CMK (cell line): Measurements from ENCODE around the gene SCRN2.

Experiments used
- DNase-seq: peaks from one replicate; pipeline ENCODE4 v3.0.0-alpha.2; 2010; ENCODE audit warnings: low read depth

Gene SCRN2

GRCh38 chr17:47846716-47847340 lies 5.8 kb upstream of the SCRN2 start:
- DNase-seq: no peak

- no peak for DNase-seq
These were observed 4.6 kb upstream of the SCRN2 start for GRCh38 chr17:47845716-47846075.

GRCh38 chr17:47844814-47845715 lies 4.0 kb upstream of the SCRN2 start:
- no peak for DNase-seq

- DNase-seq: no peak
These were observed 3.2 kb upstream of the SCRN2 start for GRCh38 chr17:47844227-47844626.

GRCh38 chr17:47843391-47843730 lies 2.3 kb upstream of the SCRN2 start:
- DNase-seq: no peak

- DNase-seq: no peak
These were observed 617 bp upstream of the SCRN2 start for GRCh38 chr17:47841488-47842291.

GRCh38 chr17:47840001-47840741 lies 902 bp downstream of the SCRN2 start:
- DNase-seq: no peak

- no peak for DNase-seq
These were observed 2.0 kb downstream of the SCRN2 start for GRCh38 chr17:47839071-47839470.

- no peak for DNase-seq
These were observed 2.4 kb downstream of the SCRN2 start for GRCh38 chr17:47838636-47839035.

GRCh38 chr17:47837401-47838039 lies 3.6 kb downstream of the SCRN2 start:
- no peak for DNase-seq

- DNase-seq: no peak
These were observed 4.5 kb downstream of the SCRN2 start for GRCh38 chr17:47836601-47837000.

GRCh38 chr17:47834756-47835155 lies 6.3 kb downstream of the SCRN2 start:
- no peak for DNase-seq

GRCh38 chr17:47831934-47832327 lies 9.1 kb downstream of the SCRN2 start:
- peak; percentile 59 for DNase-seq

- DNase-seq: peak; percentile 87
These were observed 9.8 kb downstream of the SCRN2 start, which contains the start of the genes LRRC46 and MRPL10 for GRCh38 chr17:47831003-47831933. Gene LRRC46 (plus strand): TSS chr17:47831670. CDS start chr17:47831990, 320 bp downstream. Gene MRPL10 (minus strand): TSS chr17:47831541. CDS start chr17:47831511, 30 bp downstream.

- no peak for DNase-seq
These were observed 10.6 kb downstream of the SCRN2 start for GRCh38 chr17:47830396-47831002.

GRCh38 chr17:47829870-47830269 lies 11.2 kb downstream of the SCRN2 start:
- no peak for DNase-seq

GRCh38 chr17:47823519-47823918 lies 17.6 kb downstream of the SCRN2 start:
- no peak for DNase-seq

GRCh38 chr17:47822785-47823184 lies 18.3 kb downstream of the SCRN2 start:
- no peak for DNase-seq

GRCh38 chr17:47821424-47822391 lies 19.4 kb downstream of the SCRN2 start, which contains the start of gene OSBPL7:
Gene OSBPL7 (minus strand): TSS chr17:47821794. CDS start chr17:47820278, 1,516 bp downstream.
- peak; percentile 77 for DNase-seq
